Astrocyte of the spinal cord (primary cell): ENCODE results near the gene RAD51AP1.

Experiments
- DNase-seq: peaks from one replicate; pipeline ENCODE4 v3.0.0; 2011; ENCODE audit warnings: low read depth, low spot score
- H3K4me3 ChIP-seq: 2 replicates; pipeline ENCODE4 v1.5.1; 2011; ENCODE audit warnings: low read depth, mild to moderate bottlenecking, low read length, moderate library complexity
- in situ Hi-C: cut with HindIII; loops from 2 replicates; pipeline ENCODE4 v1.10.0; 2017; ENCODE audit warnings: low sequenced_read_pairs
- TF ChIP-seq, protein P1 (sequence below): IDR thresholded peaks from 2 replicates; pipeline ENCODE4 v1.5.1; 2012; ENCODE audit warnings: low read depth, mild to moderate bottlenecking, low read length, inconsistent platforms

RAD51AP1 gene

DNA sequence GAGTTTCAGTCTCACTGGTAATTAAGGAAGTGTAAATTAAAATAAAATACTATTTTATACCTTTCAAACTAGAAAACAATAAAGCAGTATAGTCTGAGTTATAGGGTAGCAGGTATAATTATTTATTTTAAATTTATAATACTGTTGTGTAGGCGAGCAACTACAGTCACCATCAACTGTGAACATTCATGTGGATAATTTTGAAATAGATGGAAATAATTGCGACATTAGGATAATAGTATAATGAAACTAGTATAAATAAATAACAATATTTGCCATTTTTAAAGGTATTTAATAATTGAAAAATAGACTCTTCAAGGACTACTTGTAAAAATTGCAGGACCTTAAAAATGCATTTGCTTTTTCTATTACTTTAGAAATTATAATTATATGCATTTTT is 19.5 kb downstream of the RAD51AP1 start:
- no peak overlapping the region for H3K4me3 ChIP-seq
- no peak for DNase-seq
- in situ Hi-C loops = no loop called here
- TF ChIP-seq, protein P1, sequence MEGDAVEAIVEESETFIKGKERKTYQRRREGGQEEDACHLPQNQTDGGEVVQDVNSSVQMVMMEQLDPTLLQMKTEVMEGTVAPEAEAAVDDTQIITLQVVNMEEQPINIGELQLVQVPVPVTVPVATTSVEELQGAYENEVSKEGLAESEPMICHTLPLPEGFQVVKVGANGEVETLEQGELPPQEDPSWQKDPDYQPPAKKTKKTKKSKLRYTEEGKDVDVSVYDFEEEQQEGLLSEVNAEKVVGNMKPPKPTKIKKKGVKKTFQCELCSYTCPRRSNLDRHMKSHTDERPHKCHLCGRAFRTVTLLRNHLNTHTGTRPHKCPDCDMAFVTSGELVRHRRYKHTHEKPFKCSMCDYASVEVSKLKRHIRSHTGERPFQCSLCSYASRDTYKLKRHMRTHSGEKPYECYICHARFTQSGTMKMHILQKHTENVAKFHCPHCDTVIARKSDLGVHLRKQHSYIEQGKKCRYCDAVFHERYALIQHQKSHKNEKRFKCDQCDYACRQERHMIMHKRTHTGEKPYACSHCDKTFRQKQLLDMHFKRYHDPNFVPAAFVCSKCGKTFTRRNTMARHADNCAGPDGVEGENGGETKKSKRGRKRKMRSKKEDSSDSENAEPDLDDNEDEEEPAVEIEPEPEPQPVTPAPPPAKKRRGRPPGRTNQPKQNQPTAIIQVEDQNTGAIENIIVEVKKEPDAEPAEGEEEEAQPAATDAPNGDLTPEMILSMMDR = no peak

DNA sequence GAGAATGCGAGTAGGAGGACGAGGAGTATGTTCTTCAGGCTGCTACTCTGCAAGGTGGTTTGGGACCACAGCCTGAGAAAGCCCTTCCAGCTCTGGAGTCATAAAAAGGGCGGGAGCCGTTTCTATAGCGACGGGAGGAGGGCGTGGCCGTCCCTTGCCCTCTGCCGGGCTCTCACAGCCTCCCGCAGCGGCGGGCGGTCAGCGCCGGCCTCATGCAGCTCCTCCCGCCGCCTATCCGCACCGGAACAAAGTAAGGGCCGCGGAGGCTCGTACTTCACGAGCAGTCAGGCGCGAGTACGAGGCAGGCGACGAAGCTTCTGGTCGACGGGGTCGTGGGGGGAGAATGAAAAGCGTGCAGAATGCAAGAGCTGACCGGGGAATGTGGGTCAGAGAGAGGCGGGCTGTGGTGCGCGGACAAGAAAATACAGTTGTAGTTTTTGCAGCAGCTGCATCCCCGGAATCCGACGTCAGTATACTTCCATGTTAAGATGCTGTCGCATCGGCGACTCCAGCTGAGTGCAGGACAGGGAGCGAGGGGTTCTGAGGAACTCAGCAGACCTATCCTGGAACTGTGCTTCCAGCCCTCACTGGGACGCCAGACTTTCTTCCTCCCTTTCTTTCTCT is 23.5 kb downstream of the RAD51AP1 start, which contains the start of gene DYRK4:
Gene DYRK4 (plus strand): TSS at position 175 of the 624 bp plus-strand sequence. CDS start 38 bp downstream, at position 213.
- DNase-seq = peak; percentile 87
- in situ Hi-C loops = no loop called here
- peak within 1 kb of the TSS; percentile 36 for H3K4me3 ChIP-seq
- TF ChIP-seq, protein P1 = no peak

DNA sequence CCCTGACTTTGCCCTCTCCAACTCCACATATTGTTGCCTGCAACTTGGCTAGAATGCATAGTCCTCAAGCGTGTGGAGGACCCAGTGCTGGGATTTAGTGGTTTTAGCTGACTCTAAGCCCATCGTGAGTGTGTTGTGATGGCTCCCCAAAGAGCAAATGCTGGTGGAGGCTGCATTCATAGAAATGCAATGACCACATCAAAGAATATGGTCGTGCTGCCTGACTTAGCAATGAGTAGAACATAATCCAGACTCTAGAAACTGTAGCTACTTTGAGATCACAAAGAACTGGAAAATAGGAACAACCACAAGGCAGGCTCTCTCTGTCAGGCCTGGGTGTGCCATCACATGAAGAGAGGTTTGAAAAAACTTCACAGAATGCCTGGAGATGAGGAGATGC is 24.6 kb downstream of the RAD51AP1 start:
- DNase-seq = peak; percentile 33
- TF ChIP-seq, protein P1 = no peak
- no peak overlapping the region for H3K4me3 ChIP-seq
- in situ Hi-C loops = no loop called here

DNA sequence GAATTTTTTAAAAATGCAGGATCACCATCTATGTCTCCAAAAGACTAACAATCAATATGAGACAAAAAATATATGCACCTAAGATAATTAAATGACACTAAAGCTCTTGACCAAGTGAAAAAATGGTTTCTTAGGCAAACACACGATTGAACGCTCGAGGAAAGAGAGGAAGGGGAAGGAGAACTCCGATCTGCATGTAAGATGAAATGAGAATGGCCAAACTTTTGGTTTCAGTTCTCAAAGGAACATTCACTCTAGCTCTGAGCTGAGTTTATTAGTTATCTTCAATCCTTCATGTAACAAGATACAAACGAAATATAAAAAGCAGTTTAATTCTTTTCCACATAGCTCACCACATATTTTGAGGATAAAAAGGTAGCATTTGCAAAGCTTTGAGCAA is 26.1 kb downstream of the RAD51AP1 start:
- DNase-seq = no peak
- no peak overlapping the region for H3K4me3 ChIP-seq
- TF ChIP-seq, protein P1 = no peak
- in situ Hi-C loops = no loop called here

DNA sequence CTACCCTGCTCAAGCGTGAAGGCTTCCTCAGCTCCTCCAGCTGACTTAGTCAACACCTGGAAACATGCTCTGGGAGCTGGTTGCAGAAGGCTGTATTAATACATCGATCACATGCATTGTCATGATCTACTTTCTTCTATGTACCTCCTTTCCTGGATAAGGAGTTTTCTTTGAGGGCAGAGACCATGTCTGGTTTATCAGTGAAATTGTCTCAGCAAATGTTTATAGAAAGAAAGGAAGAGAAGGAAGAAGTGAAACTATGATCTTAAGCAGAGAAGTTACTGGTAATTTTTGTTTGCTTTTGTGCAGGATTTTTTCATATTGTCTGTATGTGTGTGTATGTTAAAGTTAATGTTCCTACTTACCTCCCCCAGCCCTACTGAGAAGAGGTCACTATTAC is 27.8 kb downstream of the RAD51AP1 start:
- TF ChIP-seq, protein P1 = no peak
- in situ Hi-C loops = no loop called here
- H3K4me3 ChIP-seq = no peak overlapping the region
- DNase-seq = no peak

DNA sequence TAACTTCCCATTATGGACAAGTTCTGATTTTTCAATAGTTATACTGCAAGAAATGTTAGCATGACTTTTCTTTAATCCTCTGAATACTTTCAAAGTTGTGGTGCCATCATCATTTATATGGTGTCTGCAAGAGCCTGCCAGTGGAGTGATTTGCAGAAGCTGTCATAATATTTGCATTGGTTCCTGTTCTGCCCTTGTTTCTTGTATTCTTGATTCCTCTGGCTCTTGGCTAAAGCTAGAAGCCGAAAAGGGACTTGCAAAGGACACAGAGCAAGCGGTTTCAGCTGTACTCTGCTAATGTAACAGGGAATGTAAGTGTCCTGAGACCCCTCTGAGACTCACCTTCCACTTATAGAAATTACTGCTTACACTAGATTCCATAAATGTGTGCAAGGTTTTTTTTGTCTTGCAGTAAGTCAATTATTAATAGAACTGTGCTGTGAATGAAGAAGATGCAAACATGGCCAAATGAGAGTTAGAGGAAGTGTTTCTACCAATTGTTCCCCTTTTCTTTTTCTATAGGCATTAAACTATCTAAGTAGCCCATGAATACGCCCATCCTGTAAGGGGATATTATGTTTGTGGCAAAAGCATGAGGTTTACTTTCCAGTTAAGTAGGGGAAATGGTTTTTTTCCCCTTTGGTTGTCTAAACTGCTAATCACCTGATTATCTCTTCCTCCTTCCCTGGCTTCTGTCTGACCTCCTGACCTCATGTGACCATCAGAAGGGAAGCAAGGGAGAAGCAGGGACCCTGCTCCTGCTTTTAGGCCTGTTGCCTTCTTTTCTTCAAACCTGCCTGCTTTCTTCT is 28.6 kb downstream of the RAD51AP1 start:
- in situ Hi-C loops = no loop called here

More for the DNA sequence above, 28.6 kb downstream of the RAD51AP1 start:
- no peak for DNase-seq
- no peak overlapping the region for H3K4me3 ChIP-seq
- TF ChIP-seq, protein P1 = no peak
